SK-N-SH treated with all-trans-retinoic acid at 6 μM for 48 hours (cell line): ENCODE data around the gene OTOA.

ENCODE experiments used
- ATAC-seq: fragments of 200-7000 bp; cut with Tn5 transposase; 3 replicates; pipeline ENCODE4 v1.9.1; 2020; ENCODE audit warnings: mild to moderate bottlenecking, moderate library complexity
- ARNTL ChIP-seq: fragments of 450-650 bp; formaldehyde crosslinking; IDR thresholded peaks from 2 replicates; pipeline ENCODE4 v1.5.0; 2020; ENCODE audit warnings: low read depth, mild to moderate bottlenecking, moderate library complexity, borderline replicate concordance
- BACH2 ChIP-seq: fragments of 250-450 bp; sonication (Bioruptor Pico); IDR thresholded peaks from 2 replicates; pipeline ENCODE4 v1.9.0; 2021; ENCODE audit warnings: mild to moderate bottlenecking, borderline replicate concordance
- CREB5 ChIP-seq: fragments of 250-450 bp; sonication (Bioruptor Pico); IDR thresholded peaks from 2 replicates; pipeline ENCODE4 v1.5.1; 2020; ENCODE audit warnings: low read depth, mild to moderate bottlenecking, moderate library complexity
- CSDC2 ChIP-seq: fragments of 250-450 bp; sonication (Bioruptor Pico); IDR thresholded peaks from 2 replicates; pipeline ENCODE4 v1.5.0; 2020; ENCODE audit warnings: mild to moderate bottlenecking, moderate library complexity
- CSRNP3 ChIP-seq: fragments of 250-450 bp; sonication (Bioruptor Pico); IDR thresholded peaks from 2 replicates; pipeline ENCODE4 v1.5.1; 2021; ENCODE audit warnings: mild to moderate bottlenecking, moderate library complexity
- ESRRG ChIP-seq: fragments of 250-450 bp; sonication (Bioruptor Pico); IDR thresholded peaks from 2 replicates; pipeline ENCODE4 v1.6.1; 2021; ENCODE audit warnings: mild to moderate bottlenecking
- GLIS3 ChIP-seq: fragments of 250-450 bp; sonication (Bioruptor Pico); IDR thresholded peaks from 2 replicates; pipeline ENCODE4 v1.5.0; 2020; ENCODE audit warnings: mild to moderate bottlenecking, moderate library complexity
- ISL1 ChIP-seq: fragments of 250-450 bp; sonication (Bioruptor Pico); IDR thresholded peaks from 2 replicates; pipeline ENCODE4 v2.1.2; 2022; ENCODE audit warnings: mild to moderate bottlenecking, moderate library complexity
- OSR1 ChIP-seq: fragments of 250-450 bp; sonication (Bioruptor Pico); IDR thresholded peaks from 2 replicates; pipeline ENCODE4 v1.8.0; 2022; ENCODE audit warnings: moderate library complexity, mild to moderate bottlenecking, inconsistent platforms
- POU6F1 ChIP-seq: fragments of 250-450 bp; sonication (Bioruptor Pico); IDR thresholded peaks from 2 replicates; pipeline ENCODE4 v1.8.0; 2021; ENCODE audit warnings: low read depth, mild to moderate bottlenecking, moderate library complexity, borderline replicate concordance
- PPARA ChIP-seq: fragments of 250-450 bp; sonication (Bioruptor Pico); IDR thresholded peaks from 2 replicates; pipeline ENCODE4 v1.5.0; 2020; ENCODE audit warnings: mild to moderate bottlenecking, borderline replicate concordance
- RARB ChIP-seq: fragments of 250-450 bp; sonication (Bioruptor Pico); IDR thresholded peaks from 2 replicates; pipeline ENCODE4 v1.8.0; 2021; ENCODE audit warnings: mild to moderate bottlenecking, moderate library complexity
- TCF4 ChIP-seq: fragments of 250-450 bp; sonication (Bioruptor Pico); IDR thresholded peaks from 2 replicates; pipeline ENCODE4 v1.8.0; 2021; ENCODE audit warnings: mild to moderate bottlenecking, moderate library complexity, borderline replicate concordance
- TOX ChIP-seq: fragments of 250-450 bp; sonication (Bioruptor Pico); IDR thresholded peaks from 2 replicates; pipeline ENCODE4 v1.8.0; 2021; ENCODE audit warnings: mild to moderate bottlenecking, moderate library complexity, borderline replicate concordance
- TSHZ2 ChIP-seq: fragments of 250-450 bp; sonication (Bioruptor Pico); IDR thresholded peaks from 2 replicates; pipeline ENCODE4 v1.5.0; 2020; ENCODE audit warnings: mild to moderate bottlenecking, moderate library complexity
- ZC3H10 ChIP-seq: fragments of 250-450 bp; sonication (Bioruptor Pico); IDR thresholded peaks from 2 replicates; pipeline ENCODE4 v1.5.1; 2021; ENCODE audit warnings: mild to moderate bottlenecking, moderate library complexity
- ZFP3 ChIP-seq: fragments of 250-450 bp; sonication (Bioruptor Pico); IDR thresholded peaks from 2 replicates; pipeline ENCODE4 v1.5.0; 2020; ENCODE audit warnings: mild to moderate bottlenecking, moderate library complexity
- ZFP30 ChIP-seq: fragments of 450-650 bp; formaldehyde crosslinking; IDR thresholded peaks from 2 replicates; pipeline ENCODE4 v1.5.0; 2022; ENCODE audit warnings: mild to moderate bottlenecking, moderate library complexity
- ZNF565 ChIP-seq: fragments of 450-650 bp; formaldehyde crosslinking; conservative IDR thresholded peaks from 2 replicates; pipeline ENCODE4 v1.5.0; 2020; ENCODE audit warnings: low read depth, mild to moderate bottlenecking, moderate library complexity
- ZNF70 ChIP-seq: fragments of 450-650 bp; formaldehyde crosslinking; IDR thresholded peaks from 2 replicates; pipeline ENCODE4 v1.5.0; 2020; ENCODE audit warnings: mild to moderate bottlenecking, moderate library complexity
- ZNF8 ChIP-seq: fragments of 450-650 bp; formaldehyde crosslinking; IDR thresholded peaks from 2 replicates; pipeline ENCODE4 v1.5.0; 2020; ENCODE audit warnings: mild to moderate bottlenecking, moderate library complexity

The OTOA gene

GRCh38 chr16:21617607-21618006, 46.2 kb upstream of the OTOA start:
- TF ChIP-seq PPARA (no peak), POU6F1 (CRISPR knock-in tag) (no peak), ZC3H10 (no peak), CSRNP3 (CRISPR knock-in tag) (no peak), ZFP3 (CRISPR knock-in tag) (no peak), CREB5 (CRISPR knock-in tag) (no peak), OSR1 (CRISPR knock-in tag) (no peak), ARNTL (CRISPR knock-in tag) (no peak)
- no peak for ATAC-seq

- ATAC-seq, result no peak
- no peak for TF ChIP-seq GLIS3 (CRISPR knock-in tag)
- no peak for TF ChIP-seq TOX (CRISPR knock-in tag)
- no peak for TF ChIP-seq CSDC2 (CRISPR knock-in tag)
- TF ChIP-seq ZC3H10, result no peak
- TF ChIP-seq BACH2 (CRISPR knock-in tag), result no peak
- no peak for TF ChIP-seq ZNF8 (CRISPR knock-in tag)
- TF ChIP-seq ZNF565 (CRISPR knock-in tag), result no peak
- TF ChIP-seq ZFP30 (CRISPR knock-in tag), result no peak
- no peak for TF ChIP-seq TSHZ2 (CRISPR knock-in tag)
- no peak for TF ChIP-seq POU6F1 (CRISPR knock-in tag)
- no peak for TF ChIP-seq TCF4 (CRISPR knock-in tag)
- no peak for TF ChIP-seq ZNF70 (CRISPR knock-in tag)
- no peak for TF ChIP-seq CREB5 (CRISPR knock-in tag)
- TF ChIP-seq OSR1 (CRISPR knock-in tag), result no peak
- no peak for TF ChIP-seq ARNTL (CRISPR knock-in tag)
- no peak for TF ChIP-seq RARB (CRISPR knock-in tag)
- TF ChIP-seq ESRRG, result no peak
- no peak for TF ChIP-seq ISL1 (CRISPR knock-in tag)
- no peak for TF ChIP-seq PPARA
- TF ChIP-seq CSRNP3 (CRISPR knock-in tag), result no peak
These were observed 45.5 kb upstream of the OTOA start for GRCh38 chr16:21618281-21618680.
